Measurements from ENCODE around the gene LRRC28.
"Not testable (repeated sequence)": the region's sequence is repeated elsewhere in the genome, so short reads cannot be mapped to it uniquely, and the experiment has no call there.

DNA sequence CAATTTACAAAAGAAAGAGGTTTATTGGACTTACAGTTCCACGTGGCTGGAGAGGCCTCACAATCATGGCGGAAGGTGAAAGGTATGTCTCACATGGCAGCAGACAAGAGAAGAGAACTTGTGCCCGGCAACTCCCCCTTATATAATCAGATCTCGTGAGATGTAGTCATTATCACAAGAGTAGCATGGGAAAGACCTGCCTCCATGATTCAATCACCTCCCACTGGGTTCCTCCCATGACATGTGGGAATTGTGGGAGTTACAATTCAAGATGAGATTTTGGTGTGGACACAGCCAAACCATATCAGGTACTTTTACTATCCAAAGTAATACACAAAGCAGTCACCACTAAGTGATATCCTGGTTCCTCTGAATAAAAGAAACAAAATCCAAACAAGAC lies 149.9 kb downstream of the LRRC28 start:
- TF ChIP-seq, protein P1, sequence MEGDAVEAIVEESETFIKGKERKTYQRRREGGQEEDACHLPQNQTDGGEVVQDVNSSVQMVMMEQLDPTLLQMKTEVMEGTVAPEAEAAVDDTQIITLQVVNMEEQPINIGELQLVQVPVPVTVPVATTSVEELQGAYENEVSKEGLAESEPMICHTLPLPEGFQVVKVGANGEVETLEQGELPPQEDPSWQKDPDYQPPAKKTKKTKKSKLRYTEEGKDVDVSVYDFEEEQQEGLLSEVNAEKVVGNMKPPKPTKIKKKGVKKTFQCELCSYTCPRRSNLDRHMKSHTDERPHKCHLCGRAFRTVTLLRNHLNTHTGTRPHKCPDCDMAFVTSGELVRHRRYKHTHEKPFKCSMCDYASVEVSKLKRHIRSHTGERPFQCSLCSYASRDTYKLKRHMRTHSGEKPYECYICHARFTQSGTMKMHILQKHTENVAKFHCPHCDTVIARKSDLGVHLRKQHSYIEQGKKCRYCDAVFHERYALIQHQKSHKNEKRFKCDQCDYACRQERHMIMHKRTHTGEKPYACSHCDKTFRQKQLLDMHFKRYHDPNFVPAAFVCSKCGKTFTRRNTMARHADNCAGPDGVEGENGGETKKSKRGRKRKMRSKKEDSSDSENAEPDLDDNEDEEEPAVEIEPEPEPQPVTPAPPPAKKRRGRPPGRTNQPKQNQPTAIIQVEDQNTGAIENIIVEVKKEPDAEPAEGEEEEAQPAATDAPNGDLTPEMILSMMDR (IDR thresholded peaks at IDR 0.05) = not testable (repeated sequence)
- not testable (repeated sequence) for TF ChIP-seq POLR2A (IDR thresholded peaks at IDR 0.05)

Data from ovary (tissue), 3 donors.